Measurements from ENCODE around the gene EMB. TPM values are rescaled to one million over a fixed set of nuclear protein-coding genes. Genes with fewer than 3 reads are reported as not detected.

The EMB gene
- total and polyA plus RNA-seq, 4 donors, result 0.90 to 16.1 (median 2.1) TPM

GRCh38 chr5:50406877-50407276 lies 34.2 kb downstream of the EMB start:
- DNase-seq (ENCODE audit: low spot score), result no peak
- Histone ChIP-seq H3K9ac (ENCODE audit: low read depth in 1 of 2, low read length in 2 of 2) (no peak overlapping the region), H3K36me3 (ENCODE audit: control insufficient read depth in 4 of 4, insufficient read depth in 3 of 4, low read depth in 1 of 4, low read length in 3 of 4) (no peaks in the 10 kb centered on the region), H3K9me3 (ENCODE audit: control insufficient read depth in 4 of 4, low read length in 3 of 4) (no peaks in the 10 kb centered on the region), H3K4me1 (ENCODE audit: control insufficient read depth in 4 of 4, insufficient read depth in 4 of 4, low read length in 3 of 4) (no peaks in the 10 kb centered on the region), H3K27ac (ENCODE audit: low read depth in 1 of 2, low read length in 2 of 2) (no peak overlapping the region), H3K4me3 (ENCODE audit: low read depth in 1 of 3, low read length in 3 of 3) (no peak overlapping the region), H3K27me3 (ENCODE audit: control insufficient read depth in 4 of 4, insufficient read depth in 4 of 4, low read length in 3 of 4) (no peaks in the 10 kb centered on the region)
- TF ChIP-seq JUND (IDR thresholded peaks at IDR 0.05) (no peak), RAD21 (IDR thresholded peaks at IDR 0.05) (no peak), CTCF (IDR thresholded peaks at IDR 0.05; ENCODE audit: low read depth, low read length, missing input control) (no peak), YY1 (IDR thresholded peaks at IDR 0.05) (no peak), HNF4G (IDR thresholded peaks at IDR 0.05) (no peak), TAF1 (conservative IDR thresholded peaks at IDR 0.05) (no peak), HNF4A (conservative IDR thresholded peaks at IDR 0.05) (no peak), MAX (IDR thresholded peaks at IDR 0.05) (no peak), RXRA (IDR thresholded peaks at IDR 0.05) (no peak), NR2F2 (IDR thresholded peaks at IDR 0.05) (no peak), EGR1 (IDR thresholded peaks at IDR 0.05; ENCODE audit: low read depth in 2 of 2) (no peak), REST (IDR thresholded peaks at IDR 0.05) (no peak), ATF3 (IDR thresholded peaks at IDR 0.05) (no peak), GABPA (IDR thresholded peaks at IDR 0.05 in 1 of 2, conservative IDR thresholded peaks at IDR 0.05 in 1 of 2) (no peak), ZBTB33 (IDR thresholded peaks at IDR 0.05) (no peak), FOXA2 (IDR thresholded peaks at IDR 0.05) (no peak), FOXA1 (IDR thresholded peaks at IDR 0.05) (no peak), SP1 (IDR thresholded peaks at IDR 0.05) (no peak)
- WGBS, result 57% methylated on average over 1 of the region's 1 CpG
